ENCODE results near the gene ABHD14A.

DNA sequence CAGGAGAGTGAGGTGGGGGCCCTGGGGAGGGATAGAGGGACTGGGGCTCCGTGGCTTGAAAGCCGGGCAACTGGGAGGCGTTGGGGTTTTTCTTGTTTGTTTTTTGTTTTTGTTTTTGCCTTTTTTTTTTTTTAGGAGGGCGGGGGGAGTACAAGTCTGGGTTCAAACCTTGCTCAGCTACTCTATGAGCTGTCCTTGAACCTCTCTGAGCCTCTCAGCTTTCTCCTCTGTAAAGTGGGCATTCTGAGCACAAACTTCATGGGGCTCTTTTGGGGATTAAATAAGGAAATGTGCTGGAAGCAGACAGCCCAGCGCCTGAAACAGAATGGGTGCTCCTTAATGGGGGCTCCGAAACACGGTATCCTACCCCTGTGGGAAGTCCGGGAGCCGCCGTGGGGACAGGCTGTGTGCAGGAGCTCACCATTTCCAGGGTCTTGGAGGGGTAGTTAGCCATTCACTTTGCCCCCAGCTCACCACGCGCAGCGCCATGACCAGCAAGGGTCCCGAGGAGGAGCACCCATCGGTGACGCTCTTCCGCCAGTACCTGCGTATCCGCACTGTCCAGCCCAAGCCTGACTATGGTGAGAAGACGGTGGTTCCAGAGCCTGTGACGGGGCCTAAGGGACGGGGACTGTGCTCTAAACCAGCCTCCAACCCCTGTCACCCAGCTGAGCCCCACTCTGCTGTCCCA is 8.9 kb downstream of the ABHD14A start:
- TF ChIP-seq, protein P1, sequence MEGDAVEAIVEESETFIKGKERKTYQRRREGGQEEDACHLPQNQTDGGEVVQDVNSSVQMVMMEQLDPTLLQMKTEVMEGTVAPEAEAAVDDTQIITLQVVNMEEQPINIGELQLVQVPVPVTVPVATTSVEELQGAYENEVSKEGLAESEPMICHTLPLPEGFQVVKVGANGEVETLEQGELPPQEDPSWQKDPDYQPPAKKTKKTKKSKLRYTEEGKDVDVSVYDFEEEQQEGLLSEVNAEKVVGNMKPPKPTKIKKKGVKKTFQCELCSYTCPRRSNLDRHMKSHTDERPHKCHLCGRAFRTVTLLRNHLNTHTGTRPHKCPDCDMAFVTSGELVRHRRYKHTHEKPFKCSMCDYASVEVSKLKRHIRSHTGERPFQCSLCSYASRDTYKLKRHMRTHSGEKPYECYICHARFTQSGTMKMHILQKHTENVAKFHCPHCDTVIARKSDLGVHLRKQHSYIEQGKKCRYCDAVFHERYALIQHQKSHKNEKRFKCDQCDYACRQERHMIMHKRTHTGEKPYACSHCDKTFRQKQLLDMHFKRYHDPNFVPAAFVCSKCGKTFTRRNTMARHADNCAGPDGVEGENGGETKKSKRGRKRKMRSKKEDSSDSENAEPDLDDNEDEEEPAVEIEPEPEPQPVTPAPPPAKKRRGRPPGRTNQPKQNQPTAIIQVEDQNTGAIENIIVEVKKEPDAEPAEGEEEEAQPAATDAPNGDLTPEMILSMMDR (IDR thresholded peaks at IDR 0.05), result no peak
- TF ChIP-seq POLR2A (IDR thresholded peaks at IDR 0.05), result peak in 1 of 4 donors; percentile 3
- TF ChIP-seq EP300 (IDR thresholded peaks at IDR 0.05), result no peak

Measured in stomach (tissue), 4 donors.